DOHH2 (cell line): ENCODE results near the gene RB1.

ENCODE experiments used
- H3F3A ChIP-seq: fragments of 200-600 bp; sonication (generic), shearing (Covaris generic); 2 replicates; pipeline ENCODE4 v1.6.0; 2016; ENCODE audit warnings: antibody characterized with exemption, mild to moderate bottlenecking; ENCODE audit not compliant: control insufficient read depth, insufficient read depth
- H3K27ac ChIP-seq: fragments of 200-600 bp; sonication (generic); 2 replicates; pipeline ENCODE4 v1.5.1; 2014; ENCODE audit warnings: low read depth, mild to moderate bottlenecking, low read length, moderate library complexity
- H3K27me3 ChIP-seq: fragments of 200-600 bp; sonication (generic); 2 replicates; pipeline ENCODE4 v1.6.1; 2014; ENCODE audit warnings: mild to moderate bottlenecking, low read length, mixed read lengths; ENCODE audit not compliant: control insufficient read depth
- H3K36me3 ChIP-seq: fragments of 200-600 bp; sonication (generic); 2 replicates; pipeline ENCODE4 v1.6.1; 2014; ENCODE audit warnings: mild to moderate bottlenecking, low read length, moderate library complexity, mixed read lengths; ENCODE audit not compliant: control insufficient read depth
- H3K4me1 ChIP-seq: fragments of 200-600 bp; sonication (generic); 2 replicates; pipeline ENCODE4 v1.6.1; 2014; ENCODE audit warnings: mild to moderate bottlenecking, low read length, mixed read lengths; ENCODE audit not compliant: control insufficient read depth
- H3K4me2 ChIP-seq: fragments of 200-600 bp; sonication (generic); 2 replicates; pipeline ENCODE4 v1.6.0; 2014; ENCODE audit warnings: mild to moderate bottlenecking, low read length, moderate library complexity
- H3K4me3 ChIP-seq: fragments of 200-600 bp; sonication (generic); 2 replicates; pipeline ENCODE4 v1.5.1; 2014; ENCODE audit warnings: mild to moderate bottlenecking, low read length, mixed read lengths
- H3K79me2 ChIP-seq: fragments of 200-600 bp; sonication (generic); 2 replicates; pipeline ENCODE4 v1.6.1; 2014; ENCODE audit warnings: mild to moderate bottlenecking, low read length, mixed read lengths; ENCODE audit not compliant: control insufficient read depth
- H3K9me2 ChIP-seq: fragments of 200-600 bp; sonication (generic); replicated peaks from 2 replicates; pipeline ENCODE4 v1.6.1; 2014; ENCODE audit warnings: mild to moderate bottlenecking, low read length, mixed read lengths; ENCODE audit not compliant: control insufficient read depth
- H3K9me3 ChIP-seq: fragments of 200-600 bp; sonication (generic); 2 replicates; pipeline ENCODE4 v1.6.1; 2014; ENCODE audit warnings: antibody characterized with exemption, low read length, mixed read lengths; ENCODE audit not compliant: control insufficient read depth, insufficient read depth
- H4K20me1 ChIP-seq: fragments of 200-600 bp; sonication (generic); 2 replicates; pipeline ENCODE4 v1.6.0; 2014; ENCODE audit warnings: low read depth, mild to moderate bottlenecking, antibody characterized with exemption, low read length, moderate library complexity; ENCODE audit not compliant: control insufficient read depth, insufficient read depth
- CTCF ChIP-seq: fragments of 200-600 bp; sonication (generic); IDR thresholded peaks from one replicate; pipeline ENCODE4 v1.5.1; 2014; ENCODE audit warnings: antibody characterized with exemption, mild to moderate bottlenecking, low read depth, low read length; ENCODE audit not compliant: poor library complexity, severe bottlenecking
- EZH2phosphoT487 ChIP-seq: fragments of 200-600 bp; sonication (generic); IDR thresholded peaks from 2 replicates; pipeline ENCODE4 v1.6.1; 2017; ENCODE audit warnings: borderline replicate concordance, mild to moderate bottlenecking, antibody characterized with exemption, low read length, moderate library complexity, mixed read lengths

Gene RB1

GRCh38 chr13:48443442-48444208 is 140.1 kb downstream of the RB1 start:
- Histone ChIP-seq H3K4me1 (no peaks in the 10 kb centered on the region), H3K27me3 (no peaks in the 10 kb centered on the region), H3K4me3 (no peak overlapping the region), H3K9me3 (no peaks in the 10 kb centered on the region), H4K20me1 (no peaks in the 10 kb centered on the region), H3F3A (no peaks in the 10 kb centered on the region), H3K79me2 (peaks cover 12% of the 10 kb centered on the region), H3K27ac (no peak overlapping the region), H3K4me2 (no peak overlapping the region), H3K36me3 (peaks cover 43% of the 10 kb centered on the region), H3K9me2 (no peaks in the 10 kb centered on the region)
- no peak for TF ChIP-seq EZH2phosphoT487
- no peak for TF ChIP-seq CTCF

- H3K4me1 ChIP-seq, result no peaks in the 10 kb centered on the region
- H3K27me3 ChIP-seq, result no peaks in the 10 kb centered on the region
- no peaks in the 10 kb centered on the region for H3K9me2 ChIP-seq
- H3K4me2 ChIP-seq, result no peak overlapping the region
- H3K79me2 ChIP-seq, result peaks cover 39% of the 10 kb centered on the region
- no peak overlapping the region for H3K4me3 ChIP-seq
- peaks cover 12% of the 10 kb centered on the region; the same call in 1 of the 2 replicates for H3K9me3 ChIP-seq
- H3K27ac ChIP-seq, result no peak overlapping the region
- TF ChIP-seq EZH2phosphoT487 (no peak), CTCF (no peak)
- peaks cover 59% of the 10 kb centered on the region for H3K36me3 ChIP-seq
- H3F3A ChIP-seq, result no peaks in the 10 kb centered on the region
- no peaks in the 10 kb centered on the region for H4K20me1 ChIP-seq
These were observed 142.9 kb downstream of the RB1 start for GRCh38 chr13:48446464-48446863.

- Histone ChIP-seq H3K27me3 (no peaks in the 10 kb centered on the region), H3K4me2 (no peak overlapping the region), H3K9me3 (peaks cover 12% of the 10 kb centered on the region; the same call in 1 of the 2 replicates), H3K27ac (no peak overlapping the region), H3K4me3 (no peak overlapping the region), H3K4me1 (no peaks in the 10 kb centered on the region), H4K20me1 (no peaks in the 10 kb centered on the region), H3F3A (no peaks in the 10 kb centered on the region), H3K36me3 (peaks cover 70% of the 10 kb centered on the region), H3K9me2 (no peaks in the 10 kb centered on the region), H3K79me2 (peaks cover 46% of the 10 kb centered on the region)
- TF ChIP-seq CTCF (no peak), EZH2phosphoT487 (no peak)
These were observed 144.9 kb downstream of the RB1 start for GRCh38 chr13:48448285-48448958.
